ENCODE data around the gene IP6K1. TPM values are rescaled to one million over a fixed set of nuclear protein-coding genes. Genes with fewer than 3 reads are reported as not detected.

The IP6K1 gene
- total and polyA plus RNA-seq, 11 donors, result 8.9 to 36.6 (median 20.4) TPM

- peak in 1 of 5 donors; percentile 4 for DNase-seq
Measured at GRCh38 chr3:49793486-49794085, 7.2 kb upstream of the IP6K1 start.

GRCh38 chr3:49792371-49793150, 6.2 kb upstream of the IP6K1 start:
- 91 to 93% (median 92%) methylated on average over 9 to 10 of the region's 10 CpGs for WGBS, 4 donors
- H3K27ac ChIP-seq, result no peak overlapping the region
- peaks cover 0 to 2% (median 0%) of the 10 kb centered on the region in 12 donors for H3K4me1 ChIP-seq
- DNase-seq (no peak), ATAC-seq (no peak)
- TF ChIP-seq CTCF (IDR thresholded peaks at IDR 0.05), result no peak
- no peak for TF ChIP-seq POLR2A (IDR thresholded peaks at IDR 0.05)
- no peak overlapping the region for H3K4me3 ChIP-seq
- H3K27me3 ChIP-seq, result no peaks in the 10 kb centered on the region
- H3K36me3 ChIP-seq, result no peaks in the 10 kb centered on the region
- intact Hi-C loops (cut with DNase I), result no loop called here
- H3K9me3 ChIP-seq, result no peaks in the 10 kb centered on the region

More at GRCh38 chr3:49793486-49794085, 7.2 kb upstream of the IP6K1 start:
- no peaks in the 10 kb centered on the region for H3K36me3 ChIP-seq
- H3K27ac ChIP-seq, result no peak overlapping the region
- 91 to 94% (median 94%) methylated on average over 12 to 13 of the region's 13 CpGs for WGBS, 4 donors
- H3K4me3 ChIP-seq, result no peak overlapping the region
- TF ChIP-seq POLR2A (IDR thresholded peaks at IDR 0.05) (no peak), CTCF (IDR thresholded peaks at IDR 0.05) (no peak)
- ATAC-seq, result peak in 1 of 4 donors; percentile 9
- H3K4me1 ChIP-seq, result no peaks in the 10 kb centered on the region
- no peaks in the 10 kb centered on the region for H3K27me3 ChIP-seq
- no peaks in the 10 kb centered on the region for H3K9me3 ChIP-seq
- intact Hi-C loops (cut with DNase I), result no loop called here

- no peak overlapping the region for H3K4me3 ChIP-seq
- 91 to 100% (median 92%) methylated on average over 2 to 4 of the region's 4 CpGs for whole genome bisulfite sequencing, 4 donors
- H3K9me3 ChIP-seq, result no peaks in the 10 kb centered on the region
- DNase-seq, result no peak
- H3K27me3 ChIP-seq, result no peaks in the 10 kb centered on the region
- intact Hi-C loops (cut with DNase I), result no loop called here
- H3K4me1 ChIP-seq, result peaks cover 0 to 11% (median 8%) of the 10 kb centered on the region in 12 donors
- H3K36me3 ChIP-seq, result no peaks in the 10 kb centered on the region
- no peak for TF ChIP-seq CTCF (IDR thresholded peaks at IDR 0.05)
- no peak for TF ChIP-seq POLR2A (IDR thresholded peaks at IDR 0.05)
- no peak for ATAC-seq
- H3K27ac ChIP-seq, result no peak overlapping the region
Measured at GRCh38 chr3:49791571-49791970, 5.2 kb upstream of the IP6K1 start.

GRCh38 chr3:49790626-49791411, 4.5 kb upstream of the IP6K1 start:
- intact Hi-C loops (cut with DNase I), result no loop called here
- 70 to 73% (median 72%) methylated on average over 9 of the region's 9 CpGs for WGBS, 4 donors
- no peak for TF ChIP-seq POLR2A (IDR thresholded peaks at IDR 0.05)
- no peak for TF ChIP-seq CTCF (IDR thresholded peaks at IDR 0.05)

More at GRCh38 chr3:49790626-49791411, 4.5 kb upstream of the IP6K1 start:
- no peaks in the 10 kb centered on the region for H3K9me3 ChIP-seq
- ATAC-seq (no peak), DNase-seq (no peak)
- H3K27ac ChIP-seq, result no peak overlapping the region
- no peaks in the 10 kb centered on the region for H3K36me3 ChIP-seq
- H3K27me3 ChIP-seq, result no peaks in the 10 kb centered on the region
- no peak overlapping the region for H3K4me3 ChIP-seq
- H3K4me1 ChIP-seq, result peaks cover 0 to 11% (median 8%) of the 10 kb centered on the region in 12 donors
